ENCODE data around the gene GPR17.

The GPR17 gene

GRCh38 chr2:127633556-127634065 lies 12.3 kb upstream of the GPR17 start:
- H3K23ac ChIP-seq (ENCODE audit: low read length): no peak overlapping the region
- no peak overlapping the region for H3K4me2 ChIP-seq (ENCODE audit: low read length)
- H3K18ac ChIP-seq (ENCODE audit: low read length): no peak overlapping the region
- peak overlapping the region; percentile 9 for H2AFZ ChIP-seq (ENCODE audit: insufficient read depth, low read length, poor library complexity)
- peaks cover 2% of the 10 kb centered on the region for H3K9me3 ChIP-seq (ENCODE audit: insufficient read depth, low read depth, low read length)
- H3K36me3 ChIP-seq (ENCODE audit: control insufficient read depth in 1 of 2, insufficient read depth in 2 of 2, low read length in 2 of 2): no peaks in the 10 kb centered on the region
- H3K4me1 ChIP-seq (ENCODE audit: control insufficient read depth in 1 of 2, insufficient read depth in 2 of 2, low read length in 2 of 2): peaks cover 13 to 21% of the 10 kb centered on the region in 2 experiments
- H3K4me3 ChIP-seq (ENCODE audit: low read depth, low read length): no peak overlapping the region
- no peak overlapping the region for H4K8ac ChIP-seq (ENCODE audit: low read depth, low read length)
- DNase-seq: peak in 1 of 2 donors; percentile 18
- no peak overlapping the region for H2BK5ac ChIP-seq (ENCODE audit: low read depth, low read length, poor library complexity)
- peaks cover 19% of the 10 kb centered on the region for H3K79me1 ChIP-seq (ENCODE audit: low read length)
- peaks cover 3% of the 10 kb centered on the region for H3K79me2 ChIP-seq (ENCODE audit: control insufficient read depth, insufficient read depth, low read length, poor library complexity)
- no CpG with 5 or more reads among the region's 9 CpGs for WGBS (ENCODE audit: extremely low coverage, insufficient coverage, insufficient read length)
- H4K91ac ChIP-seq (ENCODE audit: low read depth, low read length): peak overlapping the region; percentile 17
- H3K27me3 ChIP-seq (ENCODE audit: insufficient read depth, low read length): no peaks in the 10 kb centered on the region
- no peak overlapping the region for H3K27ac ChIP-seq (ENCODE audit: low read depth, low read length)
- no peak overlapping the region for H3K14ac ChIP-seq (ENCODE audit: low read length)
- no peak overlapping the region for H2BK120ac ChIP-seq (ENCODE audit: insufficient read depth, low read length, poor library complexity)
- no peak overlapping the region for H3K9ac ChIP-seq (ENCODE audit: low read length)
- no peak overlapping the region for H4K12ac ChIP-seq (ENCODE audit: low read depth, low read length)
- H3K4ac ChIP-seq (ENCODE audit: low read depth, low read length): no peak overlapping the region
- peak overlapping the region; percentile 19 for H2BK12ac ChIP-seq (ENCODE audit: low read length)
- H2AK5ac ChIP-seq (ENCODE audit: low read length): no peak overlapping the region

- H3K27me3 ChIP-seq (ENCODE audit: insufficient read depth, low read length): no peaks in the 10 kb centered on the region
- peak overlapping the region; percentile 17 for H4K91ac ChIP-seq (ENCODE audit: low read depth, low read length)
- peaks cover 13 to 21% of the 10 kb centered on the region in 2 experiments for H3K4me1 ChIP-seq (ENCODE audit: control insufficient read depth in 1 of 2, insufficient read depth in 2 of 2, low read length in 2 of 2)
- DNase-seq: no peak
- no peak overlapping the region for H2AK5ac ChIP-seq (ENCODE audit: low read length)
- no peak overlapping the region for H2AFZ ChIP-seq (ENCODE audit: insufficient read depth, low read length, poor library complexity)
- H3K79me2 ChIP-seq (ENCODE audit: control insufficient read depth, insufficient read depth, low read length, poor library complexity): peaks cover 3% of the 10 kb centered on the region
- no peak overlapping the region for H3K4me3 ChIP-seq (ENCODE audit: low read depth, low read length)
- H2BK120ac ChIP-seq (ENCODE audit: insufficient read depth, low read length, poor library complexity): no peak overlapping the region
- no peaks in the 10 kb centered on the region for H3K36me3 ChIP-seq (ENCODE audit: control insufficient read depth in 1 of 2, insufficient read depth in 2 of 2, low read length in 2 of 2)
- H2BK5ac ChIP-seq (ENCODE audit: low read depth, low read length, poor library complexity): no peak overlapping the region
- no peak overlapping the region for H3K9ac ChIP-seq (ENCODE audit: low read length)
- H3K9me3 ChIP-seq (ENCODE audit: insufficient read depth, low read depth, low read length): peaks cover 2% of the 10 kb centered on the region
- H3K79me1 ChIP-seq (ENCODE audit: low read length): peaks cover 20% of the 10 kb centered on the region
- no peak overlapping the region for H3K4me2 ChIP-seq (ENCODE audit: low read length)
- no peak overlapping the region for H3K23ac ChIP-seq (ENCODE audit: low read length)
- H2BK12ac ChIP-seq (ENCODE audit: low read length): peak overlapping the region; percentile 5
- no CpG with 5 or more reads among the region's 16 CpGs for WGBS (ENCODE audit: extremely low coverage, insufficient coverage, insufficient read length)
- no peak overlapping the region for H3K18ac ChIP-seq (ENCODE audit: low read length)
- H4K12ac ChIP-seq (ENCODE audit: low read depth, low read length): no peak overlapping the region
- no peak overlapping the region for H3K4ac ChIP-seq (ENCODE audit: low read depth, low read length)
- H3K27ac ChIP-seq (ENCODE audit: low read depth, low read length): no peak overlapping the region
- no peak overlapping the region for H3K14ac ChIP-seq (ENCODE audit: low read length)
- H4K8ac ChIP-seq (ENCODE audit: low read depth, low read length): no peak overlapping the region
These were observed 11.8 kb upstream of the GPR17 start for GRCh38 chr2:127634066-127634617.

GRCh38 chr2:127634626-127635379 lies 11.2 kb upstream of the GPR17 start:
- Histone ChIP-seq H3K23ac (ENCODE audit: low read length) (no peak overlapping the region), H3K9me3 (ENCODE audit: insufficient read depth, low read depth, low read length) (peaks cover 2% of the 10 kb centered on the region), H3K4me3 (ENCODE audit: low read depth, low read length) (no peak overlapping the region), H2BK5ac (ENCODE audit: low read depth, low read length, poor library complexity) (no peak overlapping the region), H2BK12ac (ENCODE audit: low read length) (no peak overlapping the region), H3K27me3 (ENCODE audit: insufficient read depth, low read length) (no peaks in the 10 kb centered on the region), H2AK5ac (ENCODE audit: low read length) (no peak overlapping the region), H4K12ac (ENCODE audit: low read depth, low read length) (no peak overlapping the region), H4K8ac (ENCODE audit: low read depth, low read length) (no peak overlapping the region), H2BK120ac (ENCODE audit: insufficient read depth, low read length, poor library complexity) (no peak overlapping the region), H3K4ac (ENCODE audit: low read depth, low read length) (no peak overlapping the region), H3K79me2 (ENCODE audit: control insufficient read depth, insufficient read depth, low read length, poor library complexity) (peaks cover 3% of the 10 kb centered on the region), H3K4me2 (ENCODE audit: low read length) (no peak overlapping the region), H3K18ac (ENCODE audit: low read length) (no peak overlapping the region), H3K14ac (ENCODE audit: low read length) (no peak overlapping the region), H3K9ac (ENCODE audit: low read length) (no peak overlapping the region), H3K27ac (ENCODE audit: low read depth, low read length) (no peak overlapping the region), H3K79me1 (ENCODE audit: low read length) (peaks cover 20% of the 10 kb centered on the region), H3K36me3 (ENCODE audit: control insufficient read depth in 1 of 2, insufficient read depth in 2 of 2, low read length in 2 of 2) (no peaks in the 10 kb centered on the region), H2AFZ (ENCODE audit: insufficient read depth, low read length, poor library complexity) (no peak overlapping the region), H3K4me1 (ENCODE audit: control insufficient read depth in 1 of 2, insufficient read depth in 2 of 2, low read length in 2 of 2) (peaks cover 13 to 21% of the 10 kb centered on the region in 2 experiments), H4K91ac (ENCODE audit: low read depth, low read length) (no peak overlapping the region)
- WGBS (ENCODE audit: extremely low coverage, insufficient coverage, insufficient read length): no CpG with 5 or more reads among the region's 17 CpGs
- peak in 1 of 2 donors; percentile 23 for DNase-seq

- no CpG with 5 or more reads among the region's 19 CpGs for WGBS (ENCODE audit: extremely low coverage, insufficient coverage, insufficient read length)
- Histone ChIP-seq H3K4me2 (ENCODE audit: low read length) (no peak overlapping the region), H3K9me3 (ENCODE audit: insufficient read depth, low read depth, low read length) (peaks cover 4% of the 10 kb centered on the region), H4K91ac (ENCODE audit: low read depth, low read length) (peak overlapping the region; percentile 1), H2BK12ac (ENCODE audit: low read length) (peak overlapping the region; percentile 29), H3K36me3 (ENCODE audit: control insufficient read depth in 1 of 2, insufficient read depth in 2 of 2, low read length in 2 of 2) (no peaks in the 10 kb centered on the region), H2AFZ (ENCODE audit: insufficient read depth, low read length, poor library complexity) (no peak overlapping the region), H3K14ac (ENCODE audit: low read length) (no peak overlapping the region), H3K27ac (ENCODE audit: low read depth, low read length) (no peak overlapping the region), H4K8ac (ENCODE audit: low read depth, low read length) (no peak overlapping the region), H2AK5ac (ENCODE audit: low read length) (no peak overlapping the region), H3K9ac (ENCODE audit: low read length) (no peak overlapping the region), H2BK5ac (ENCODE audit: low read depth, low read length, poor library complexity) (no peak overlapping the region), H3K23ac (ENCODE audit: low read length) (no peak overlapping the region), H4K12ac (ENCODE audit: low read depth, low read length) (no peak overlapping the region), H2BK120ac (ENCODE audit: insufficient read depth, low read length, poor library complexity) (no peak overlapping the region), H3K79me1 (ENCODE audit: low read length) (peaks cover 20% of the 10 kb centered on the region), H3K4me3 (ENCODE audit: low read depth, low read length) (peak overlapping the region; percentile 11), H3K4ac (ENCODE audit: low read depth, low read length) (no peak overlapping the region), H3K4me1 (ENCODE audit: control insufficient read depth in 1 of 2, insufficient read depth in 2 of 2, low read length in 2 of 2) (peaks cover 13 to 21% of the 10 kb centered on the region in 2 experiments), H3K18ac (ENCODE audit: low read length) (no peak overlapping the region), H3K79me2 (ENCODE audit: control insufficient read depth, insufficient read depth, low read length, poor library complexity) (peaks cover 3% of the 10 kb centered on the region), H3K27me3 (ENCODE audit: insufficient read depth, low read length) (no peaks in the 10 kb centered on the region)
- DNase-seq: no peak
These were observed 10.3 kb upstream of the GPR17 start for GRCh38 chr2:127635380-127636237.

Data from trophoblast cell (in vitro differentiated cells and primary cell).